ENCODE data around the gene ZNF200.
"Not testable (repeated sequence)": the region's sequence is repeated elsewhere in the genome, so short reads cannot be mapped to it uniquely, and the experiment has no call there.

The ZNF200 gene

DNA sequence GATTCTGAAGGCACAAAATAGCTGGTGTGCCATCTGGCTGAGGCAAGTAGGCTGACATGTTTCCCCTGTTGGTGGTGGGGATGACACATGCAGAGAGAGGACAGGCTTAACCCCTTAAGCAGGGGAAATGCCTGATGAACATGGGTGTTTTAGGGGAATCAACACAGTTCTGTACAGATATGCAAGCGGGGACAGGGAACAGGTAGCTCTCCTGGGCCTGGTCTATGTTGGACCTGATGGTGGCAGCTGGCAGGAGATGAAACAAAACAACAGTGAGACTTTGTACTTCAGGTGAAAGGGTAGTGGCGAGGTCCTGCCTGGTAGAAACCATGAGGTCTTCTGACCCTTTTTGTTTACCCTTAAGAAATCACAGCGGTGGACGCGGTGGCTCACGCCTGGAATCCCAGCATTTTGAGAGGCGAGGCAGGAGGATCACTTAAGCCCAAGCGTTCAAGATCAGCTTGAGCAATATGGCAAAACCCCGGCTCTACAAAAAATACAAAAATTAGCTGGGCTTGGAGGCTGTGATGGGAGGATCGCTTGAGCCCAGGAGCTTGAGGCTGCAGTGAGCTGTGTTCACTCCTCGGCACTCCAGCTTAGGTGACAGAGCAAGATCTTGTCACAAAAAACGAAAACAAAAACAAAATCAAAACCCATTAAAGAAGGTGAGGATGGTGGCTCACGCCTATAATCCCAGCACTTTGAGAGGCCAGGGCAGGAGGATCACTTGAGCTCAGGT is 36.5 kb downstream of the ZNF200 start:
- no peak for DNase-seq (ENCODE audit: low read depth)

DNA sequence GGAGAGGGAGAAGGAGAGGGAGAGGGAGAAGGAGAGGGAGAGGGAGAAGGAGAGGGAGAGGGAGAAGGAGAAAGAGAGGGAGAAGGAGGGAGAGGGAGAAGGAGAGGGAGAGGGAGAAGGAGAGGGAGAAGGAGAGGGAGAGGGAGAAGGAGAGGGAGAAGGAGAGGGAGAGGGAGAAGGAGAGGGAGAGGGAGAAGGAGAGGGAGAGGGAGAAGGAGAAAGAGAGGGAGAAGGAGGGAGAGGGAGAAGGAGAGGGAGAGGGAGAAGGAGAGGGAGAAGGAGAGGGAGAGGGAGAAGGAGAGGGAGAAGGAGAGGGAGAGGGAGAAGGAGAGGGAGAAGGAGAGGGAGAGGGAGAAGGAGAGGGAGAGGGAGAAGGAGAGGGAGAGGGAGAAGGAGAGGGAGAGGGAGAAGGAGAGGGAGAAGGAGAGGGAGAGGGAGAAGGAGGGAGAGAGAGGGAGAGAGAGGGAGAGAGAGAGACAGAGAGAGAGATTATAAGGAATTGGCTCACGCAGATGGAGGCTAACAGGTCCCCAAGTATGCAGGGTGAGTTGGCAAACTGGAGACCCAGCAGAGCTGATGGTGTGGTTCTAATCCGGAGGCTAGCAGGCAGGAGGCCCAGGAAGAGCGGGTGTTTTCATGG is 37.1 kb downstream of the ZNF200 start:
- DNase-seq (ENCODE audit: low read depth), result not testable (repeated sequence)

DNA sequence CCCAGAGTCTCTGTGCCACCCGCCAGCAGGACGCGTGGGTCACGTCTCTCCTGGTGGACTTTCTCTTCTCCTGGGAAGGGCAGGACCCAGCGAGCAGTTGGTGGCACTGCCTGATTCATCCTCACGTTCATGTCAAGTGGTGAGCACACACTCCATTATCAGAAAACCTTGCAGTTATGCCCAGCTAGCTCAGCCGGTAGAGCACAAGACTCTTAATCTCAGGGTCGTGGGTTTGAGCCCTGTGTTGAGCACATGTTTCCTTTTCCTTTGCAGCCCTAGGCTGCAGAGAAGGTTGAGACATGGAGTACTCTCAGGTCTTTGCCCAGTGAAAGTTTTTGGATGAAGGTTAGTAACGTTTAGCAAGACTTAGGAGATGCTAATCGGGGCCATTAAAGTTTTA is 39.0 kb downstream of the ZNF200 start:
- no peak for DNase-seq (ENCODE audit: low read depth)

DNA sequence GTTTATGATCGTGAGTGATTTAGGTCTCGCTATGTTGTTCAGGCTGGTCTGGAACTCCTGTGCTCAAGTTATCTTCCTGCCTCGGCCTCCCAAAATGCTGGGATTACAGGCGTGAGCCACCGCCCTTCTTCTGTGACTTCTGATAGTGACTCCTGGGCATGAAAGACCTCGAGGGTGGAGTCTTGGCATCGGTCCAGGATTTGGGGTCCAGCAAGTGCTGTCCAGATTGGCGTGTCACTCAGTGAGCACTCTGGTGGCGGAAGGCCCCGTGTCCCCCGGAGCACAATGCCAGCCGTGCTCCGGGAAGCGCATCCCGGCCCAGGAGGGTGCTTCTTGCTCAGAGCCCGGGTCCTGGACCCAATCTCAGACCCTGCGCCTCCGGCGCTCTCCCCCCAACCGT is 40.2 kb downstream of the ZNF200 start:
- no peak for DNase-seq (ENCODE audit: low read depth)

DNA sequence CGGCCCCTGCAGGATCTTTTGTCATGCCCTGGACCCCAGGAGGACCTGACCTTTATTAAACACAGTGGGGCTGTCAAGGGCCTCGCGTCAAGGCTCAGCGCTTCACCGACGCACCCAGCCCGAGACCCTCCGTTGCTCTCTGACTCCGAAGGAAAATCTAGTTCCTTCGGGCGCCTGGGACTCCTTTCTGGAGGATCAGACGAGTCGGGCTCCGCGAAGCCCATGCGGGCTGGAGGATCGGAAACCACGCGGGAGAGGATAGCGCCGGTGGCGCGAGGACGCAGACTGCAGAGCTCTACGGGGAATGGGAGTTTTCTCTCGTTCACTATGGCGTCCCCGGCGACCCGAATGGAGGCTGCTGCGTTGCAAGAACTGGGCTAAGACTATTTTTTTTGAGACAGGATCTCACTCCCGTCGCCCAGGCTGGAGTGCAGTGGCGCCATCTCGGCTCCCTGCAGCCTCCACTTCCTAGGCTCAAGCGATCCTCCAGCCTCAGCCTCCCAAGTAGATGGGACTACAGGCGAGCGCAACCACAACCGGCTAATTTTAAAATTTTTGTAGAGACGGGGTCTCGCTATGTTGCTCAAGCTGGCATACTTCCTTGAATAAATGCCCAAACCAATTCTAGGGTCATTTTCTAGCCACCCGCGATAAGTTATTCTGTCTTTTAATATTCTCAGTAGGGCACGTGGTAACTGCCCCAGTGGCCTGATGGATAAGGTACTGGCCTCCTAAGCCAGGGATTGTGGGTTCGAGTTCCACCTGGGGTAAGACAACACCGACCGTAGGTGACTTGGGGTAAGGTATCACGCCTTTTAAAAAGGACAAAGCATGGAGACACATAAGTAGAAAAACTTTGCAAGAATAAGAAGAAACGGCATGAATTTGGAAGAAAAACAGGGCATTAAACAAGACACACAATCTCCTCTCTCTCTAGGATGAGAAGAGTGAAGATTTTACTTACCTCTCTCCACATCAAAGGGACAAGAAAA is 41.4 kb downstream of the ZNF200 start:
- DNase-seq (ENCODE audit: low read depth), result no peak

DNA sequence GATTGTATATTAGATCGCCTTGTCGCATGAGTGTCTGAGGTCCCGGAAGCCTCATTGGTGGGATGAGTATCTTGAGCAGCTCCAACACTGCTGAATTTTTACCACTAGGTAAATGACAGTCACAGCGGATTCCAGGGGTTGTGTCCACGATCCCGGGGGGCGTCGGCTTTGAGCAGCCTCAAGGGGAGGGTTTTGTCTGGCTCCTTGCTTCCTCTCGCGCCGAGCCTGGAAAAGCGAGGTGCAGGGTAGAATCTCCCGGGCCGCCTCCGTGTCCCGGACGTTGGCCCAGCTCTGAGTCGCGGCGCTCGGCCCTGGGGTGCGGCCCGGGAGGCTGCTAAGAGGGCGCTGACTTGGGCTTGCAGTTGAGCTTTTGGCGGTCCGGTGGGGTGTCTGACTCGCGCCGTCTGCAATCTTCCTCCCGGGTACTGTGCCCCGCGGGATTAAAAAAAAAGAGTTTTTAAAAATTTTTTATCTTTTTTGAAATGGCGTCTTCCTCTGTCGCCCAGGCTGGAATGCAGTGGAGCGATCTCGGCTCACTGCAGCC is 42.4 kb downstream of the ZNF200 start:
- DNase-seq (ENCODE audit: low read depth), result no peak

DNA sequence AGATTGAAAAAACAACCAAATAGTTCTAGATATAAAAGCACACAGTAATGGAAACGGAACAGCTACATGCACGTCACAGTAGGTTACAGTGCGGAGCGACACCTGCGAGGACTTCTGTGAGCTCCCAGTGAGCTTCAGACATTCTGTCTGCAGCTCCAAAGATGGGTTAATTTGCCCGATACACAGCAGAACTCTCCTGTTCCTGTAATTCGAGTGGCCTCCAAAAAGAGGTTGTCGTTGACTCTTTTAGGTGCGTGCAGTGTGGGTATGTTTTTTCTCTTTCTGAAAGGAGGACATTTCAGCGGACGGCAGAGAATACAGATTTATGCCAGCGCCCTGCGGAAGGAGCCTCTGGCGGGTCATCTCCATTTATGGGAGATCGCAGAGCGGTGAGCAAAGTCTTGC is 44.0 kb downstream of the ZNF200 start:
- DNase-seq (ENCODE audit: low read depth), result no peak

DNA sequence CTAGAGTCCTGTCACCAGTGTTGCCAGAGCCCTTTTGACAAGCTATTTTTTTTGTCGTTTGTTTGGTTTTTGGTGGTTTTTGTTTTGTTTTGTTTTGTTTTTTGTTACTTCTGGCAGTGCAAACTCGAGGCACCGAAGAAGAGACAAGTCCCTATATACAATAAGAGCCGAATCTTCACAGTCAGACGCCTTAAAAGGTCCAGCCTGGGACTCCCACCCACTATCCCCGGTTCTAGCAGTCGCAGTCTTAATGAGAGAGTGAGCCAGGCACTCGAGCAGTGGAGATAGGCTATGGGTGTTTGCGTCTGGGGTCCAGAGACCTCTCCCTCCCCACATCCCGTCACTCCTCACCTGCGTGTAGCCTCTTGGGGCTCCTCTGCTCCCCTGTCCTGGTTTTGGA is 45.1 kb downstream of the ZNF200 start:
- DNase-seq (ENCODE audit: low read depth), result no peak

DNA sequence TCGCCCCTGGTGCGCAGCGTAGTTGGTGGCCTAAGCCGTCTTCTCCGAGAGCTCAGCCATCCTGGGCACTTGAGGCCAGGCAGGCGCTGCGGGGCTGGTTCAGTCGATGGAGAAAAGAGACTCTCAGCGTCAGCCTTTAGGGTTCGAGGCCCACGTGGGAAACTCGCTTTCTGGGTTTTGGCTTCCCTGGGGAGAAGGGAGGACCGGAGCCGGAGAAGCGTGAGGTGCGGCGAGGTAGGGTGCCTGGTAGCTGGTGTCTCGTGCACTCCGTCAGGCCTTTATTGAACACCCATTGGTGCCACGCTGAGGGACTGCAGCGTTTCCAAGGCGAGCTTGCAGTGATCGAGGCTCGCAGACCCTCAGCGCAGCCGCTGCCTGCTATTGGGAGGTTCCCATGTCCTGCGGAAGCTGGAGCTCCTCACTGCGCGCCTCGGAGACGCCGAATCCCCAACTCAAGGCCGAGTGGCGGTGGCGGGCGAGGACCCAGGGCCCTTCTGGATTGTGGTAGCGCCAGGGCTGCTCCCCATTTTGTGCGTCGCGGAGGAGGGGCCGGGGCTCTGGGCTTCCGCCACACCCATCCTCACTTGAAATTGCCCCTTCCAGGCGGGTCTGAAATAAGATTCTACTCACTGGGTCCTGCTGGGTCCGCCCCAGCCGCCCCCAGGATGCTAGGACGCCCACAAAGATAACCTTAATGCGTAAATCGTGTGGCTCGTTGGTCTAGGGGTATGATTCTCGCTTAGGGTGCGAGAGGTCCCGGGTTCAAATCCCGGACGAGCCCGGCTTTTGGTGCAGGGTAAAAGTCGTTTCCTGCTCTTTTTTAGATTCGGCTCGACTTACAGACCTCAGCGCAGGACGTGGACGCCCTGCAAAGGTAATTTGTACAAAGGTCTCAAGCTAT is 45.8 kb downstream of the ZNF200 start:
- DNase-seq (ENCODE audit: low read depth), result no peak

DNA sequence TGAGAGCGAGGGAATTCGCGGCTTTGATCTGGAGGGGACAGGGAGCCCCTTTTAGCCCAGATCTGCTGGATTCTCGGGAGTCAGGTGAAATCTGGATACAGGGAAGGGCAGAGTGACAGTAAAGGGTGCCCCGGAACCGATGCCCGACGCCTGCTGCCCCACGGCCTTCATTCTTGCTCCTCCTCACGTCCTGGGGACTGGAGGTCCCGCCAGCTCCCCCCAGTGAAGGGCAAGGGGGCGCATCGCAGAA is 46.4 kb downstream of the ZNF200 start:
- DNase-seq (ENCODE audit: low read depth), result no peak

DNA sequence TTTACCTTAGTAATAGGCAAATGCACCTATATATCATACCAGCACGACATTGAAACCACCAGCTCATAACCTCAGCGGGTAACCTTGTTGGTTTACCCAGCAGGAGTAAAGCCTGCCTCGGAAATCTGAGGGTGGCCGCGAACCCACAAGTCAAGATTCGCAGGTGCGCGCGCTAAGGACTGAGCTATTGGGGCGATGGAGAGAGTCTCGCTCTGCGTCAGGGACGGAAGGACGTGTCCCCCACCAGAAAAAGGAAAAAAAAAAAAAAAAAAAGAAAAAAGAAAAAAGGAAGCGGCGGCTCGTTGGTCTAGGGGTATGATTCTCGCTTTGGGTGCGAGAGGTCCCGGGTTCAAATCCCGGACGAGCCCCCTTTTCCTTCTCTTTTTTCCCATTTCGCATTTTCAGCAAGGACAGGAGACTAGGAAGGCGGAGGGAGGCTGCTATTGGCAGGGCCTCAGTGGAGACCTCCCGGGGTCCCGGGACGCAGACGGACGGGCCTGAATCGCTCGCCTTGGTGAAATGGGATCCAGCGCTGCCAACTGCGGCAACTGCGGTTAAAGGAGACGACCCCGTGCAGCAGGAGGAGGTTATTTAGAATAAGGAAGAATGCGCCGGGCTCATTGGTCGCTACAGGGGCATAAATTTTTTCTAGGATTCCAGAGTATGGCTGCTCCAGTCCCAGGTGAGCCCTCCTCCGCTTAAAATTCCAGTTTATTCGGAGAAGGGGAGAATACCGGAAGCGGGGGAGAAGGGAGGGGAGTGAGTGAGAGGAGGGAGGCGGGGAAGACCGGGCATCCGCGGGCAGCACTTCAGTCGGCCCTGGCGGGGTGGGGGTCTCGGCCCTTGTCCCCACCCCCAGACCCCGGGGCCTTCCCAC is 46.9 kb downstream of the ZNF200 start, which contains the start of gene OR1F1:
OR1F1 (plus strand) TSS at position 407 of the 877 bp plus-strand sequence.
- no peak for DNase-seq (ENCODE audit: low read depth)

DNA sequence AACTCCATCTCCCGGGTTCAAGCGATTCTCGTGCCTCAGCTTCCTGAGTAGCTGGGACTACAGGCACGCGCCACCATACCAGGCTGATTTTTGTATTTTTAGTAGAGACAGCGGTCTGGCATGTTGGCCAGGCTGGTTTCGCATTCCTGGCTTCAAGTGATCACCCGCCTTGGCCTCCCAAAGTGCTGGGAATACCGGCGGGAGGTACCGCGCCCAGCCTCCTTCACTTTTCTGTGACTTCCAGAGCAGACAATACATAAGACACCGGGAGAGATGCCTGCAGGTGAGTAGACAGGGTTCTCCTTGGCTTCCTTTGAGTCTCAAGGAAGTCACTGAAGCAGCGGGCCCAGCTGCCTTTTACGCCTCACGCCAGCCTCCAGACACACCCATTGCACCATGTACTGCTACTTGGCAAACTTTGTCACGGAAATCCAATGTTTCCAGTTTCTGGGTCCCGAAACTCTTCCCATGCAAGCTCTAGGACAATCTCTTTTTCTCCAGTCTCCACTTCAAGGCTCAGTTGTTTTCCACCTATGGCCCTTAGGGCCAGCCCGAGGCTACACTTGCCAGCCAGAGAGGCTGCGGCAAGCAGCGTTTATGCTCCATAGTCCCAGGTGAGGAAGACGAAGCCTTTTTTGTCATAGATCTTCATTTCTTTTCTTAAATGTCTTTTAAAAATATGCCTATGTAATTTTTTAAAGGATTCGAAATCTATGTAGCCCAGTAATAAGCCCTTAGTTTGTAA is 47.8 kb downstream of the ZNF200 start:
- DNase-seq (ENCODE audit: low read depth), result no peak

DNA sequence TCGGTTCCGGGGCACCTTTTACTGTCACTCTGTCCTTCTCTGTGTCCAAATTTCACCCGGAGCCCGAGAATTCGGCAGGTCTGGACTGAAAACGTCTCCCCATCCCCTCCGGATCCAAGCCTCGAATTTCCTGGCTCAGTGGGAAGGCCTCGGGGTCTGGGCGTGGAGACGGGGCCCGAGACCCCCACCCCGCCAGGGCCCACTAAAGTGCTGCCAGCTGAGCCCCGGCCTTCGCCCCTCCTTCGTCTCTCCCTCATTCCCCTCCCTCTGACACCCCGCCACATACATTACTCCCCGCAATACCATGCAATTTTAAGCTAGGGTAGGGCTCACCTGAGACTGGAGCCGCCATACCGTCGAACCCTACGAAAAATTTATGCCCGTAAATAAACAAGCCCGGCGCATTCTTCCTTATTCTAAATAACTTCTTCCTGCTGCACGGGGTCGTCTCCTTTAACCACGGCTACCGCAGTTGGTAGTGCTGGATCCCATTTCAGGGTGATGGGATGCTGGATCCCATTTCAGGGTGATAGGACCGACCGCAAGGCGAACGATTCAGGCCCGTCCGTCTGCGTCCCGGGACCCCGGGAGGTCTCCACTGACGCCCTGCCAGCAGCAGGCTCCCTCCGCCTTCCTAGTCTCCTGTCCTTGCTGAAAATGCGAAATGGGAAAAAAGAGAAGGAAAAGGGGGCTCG is 51.4 kb downstream of the ZNF200 start:
- DNase-seq (ENCODE audit: low read depth), result no peak

DNA sequence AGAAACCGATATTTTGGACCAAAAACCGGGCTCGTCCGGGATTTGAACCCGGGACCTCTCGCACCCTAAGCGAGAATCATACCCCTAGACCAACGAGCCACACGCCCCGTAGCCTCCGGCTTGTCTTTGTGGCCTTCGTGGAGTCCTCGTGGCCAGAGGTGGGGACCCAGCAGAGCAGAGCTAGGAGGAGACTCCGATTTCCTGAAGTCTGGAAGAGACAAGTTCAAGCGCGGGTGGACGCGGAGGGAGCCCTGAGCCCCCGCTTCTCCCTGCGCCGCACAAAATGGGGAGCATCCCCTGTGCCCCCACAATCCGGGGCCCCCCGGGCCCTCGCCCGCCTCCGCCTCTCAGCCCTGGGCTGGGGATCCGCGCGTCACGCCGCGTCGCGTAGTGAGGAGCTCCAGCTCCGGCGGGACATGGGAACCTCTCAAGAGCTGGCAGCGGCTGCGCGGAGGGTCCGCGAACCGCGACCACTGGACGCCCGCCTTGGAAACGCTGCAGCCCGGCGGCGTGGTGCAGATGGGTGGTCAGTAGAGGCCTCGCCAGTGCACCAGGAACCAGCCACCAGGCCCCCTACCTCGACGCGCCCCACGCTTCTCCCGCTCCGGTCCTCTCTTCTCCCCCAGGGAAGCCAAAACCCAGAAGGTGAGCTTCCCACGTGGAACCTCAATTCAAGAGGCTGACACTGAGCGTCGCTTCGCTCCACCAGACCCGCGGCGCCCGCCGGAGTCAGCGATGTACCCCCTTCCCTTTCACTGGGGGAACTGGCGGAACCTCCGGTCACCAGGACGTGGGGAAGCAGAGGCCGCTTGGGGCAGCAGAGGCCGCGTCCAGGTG is 52.1 kb downstream of the ZNF200 start:
- DNase-seq (ENCODE audit: low read depth), result no peak

DNA sequence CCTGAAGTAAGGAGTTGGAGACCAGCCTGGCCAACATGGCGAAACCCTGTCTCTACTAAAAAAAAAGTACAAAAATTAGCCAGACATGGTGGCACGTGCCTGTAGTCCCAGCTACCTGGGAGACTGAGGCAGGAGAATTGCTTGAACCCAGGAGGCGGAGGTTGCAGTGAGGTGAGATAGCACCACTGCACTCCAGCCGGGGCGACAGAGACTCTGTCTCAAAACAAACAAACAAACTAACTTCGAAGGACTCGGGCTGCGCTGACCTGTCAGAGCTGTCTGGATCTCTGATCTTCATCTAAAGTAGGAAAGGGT is 52.7 kb downstream of the ZNF200 start:
- DNase-seq (ENCODE audit: low read depth), result not testable (repeated sequence)

DNA sequence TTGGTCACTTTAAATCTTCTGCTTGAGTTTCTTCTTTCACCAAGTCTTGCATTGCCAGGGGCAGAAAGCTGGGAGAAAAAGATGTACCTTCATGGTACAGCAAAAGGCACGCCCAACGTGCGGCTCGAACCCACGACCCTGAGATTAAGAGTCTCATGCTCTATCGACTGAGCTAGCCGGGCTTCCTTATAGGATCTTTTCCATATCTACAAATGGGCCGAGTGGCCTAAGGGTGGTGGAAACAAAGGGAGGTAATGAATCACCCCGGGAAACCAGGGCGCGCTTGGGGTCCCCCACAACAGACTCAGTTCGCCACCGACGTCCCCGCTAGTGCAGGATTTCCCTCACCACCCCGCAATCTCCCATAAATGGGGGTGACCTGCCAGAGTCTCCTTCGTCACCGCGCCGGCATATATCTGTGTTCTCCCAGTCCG is 54.5 kb downstream of the ZNF200 start:
- DNase-seq (ENCODE audit: low read depth), result no peak

DNA sequence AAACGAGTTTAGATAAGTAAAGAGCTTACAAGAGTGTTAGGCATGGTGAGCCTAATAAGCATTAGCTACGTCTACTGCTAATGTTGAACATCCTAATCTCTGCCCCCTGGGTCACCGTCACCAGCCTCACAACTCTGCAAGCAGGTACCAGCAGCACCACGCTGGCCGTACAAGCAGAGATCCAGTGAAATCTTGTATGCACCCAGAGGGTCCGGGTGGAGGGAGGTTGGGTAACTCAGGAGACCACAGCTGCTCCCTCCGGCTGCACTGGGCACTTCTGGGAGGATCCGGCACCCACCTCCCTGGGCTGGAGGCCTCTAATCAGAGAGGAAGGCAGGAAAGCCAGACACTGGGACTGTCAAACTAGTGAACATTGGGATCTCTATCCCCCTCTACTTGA is 55.3 kb downstream of the ZNF200 start:
- no peak for DNase-seq (ENCODE audit: low read depth)

Data from HS-5 (cell line).